H1 (cell line): ENCODE results near the gene SOX6. TPM values are rescaled to one million over a fixed set of nuclear protein-coding genes. Genes with fewer than 3 reads are reported as not detected.

Experiments
- ATF2 ChIP-seq: IDR thresholded peaks from 2 replicates; pipeline ENCODE4 v1.6.1; 2012; ENCODE audit warnings: low read length, inconsistent platforms
- BCL11A ChIP-seq, 2 experiments: IDR thresholded peaks; one replicate each; pipeline ENCODE4 v1.6.1; 2011; ENCODE audit warnings: low read depth in 2 of 2, low read length in 2 of 2, mild to moderate bottlenecking in 2 of 2
- MAFK ChIP-seq: IDR thresholded peaks from 2 replicates; pipeline ENCODE4 v1.6.1; 2012; ENCODE audit warnings: low read depth, mild to moderate bottlenecking, improper control_type of control experiment, low read length
- polyA plus RNA-seq, 7 experiments: library from polyadenylated mRNA; depleted of rRNA in 3 of 7; stranded (reverse) in 5 of 7; unstranded in 2 of 7; fragments of >200 nt in 5 of 7; fragments of 200-250 nt in 2 of 7; gene quantifications; 1 replicate in 5 of 7; 2 replicates in 1 of 7; 4 replicates in 1 of 7; pipeline versions ENCODE4 v1.2.1 to v1.2.3, GENCODE V29; 2011 to 2013; ENCODE audit warnings: missing spikeins in 2 of 7, mixed read lengths in 2 of 7
- total RNA-seq: library from RNA; stranded (reverse); fragmentation: NEBNext Ultra II Directional; extraction: Animal tissue kit (Norgen Biotek cat#: 25700); gene quantifications from 2 replicates; pipeline ENCODE4 v1.2.1, GENCODE V29; 2021

SOX6 gene
- total and polyA plus RNA-seq, 2 of the 8 experiments (the other 6 are each of a cell fraction or from before 2014, with no cell fraction given), result 0.09 TPM; not detected in 1

GRCh38 chr11:16012125-16012751 lies 344.1 kb downstream of the SOX6 start (continued):
- TF ChIP-seq ATF2 (no peak), MAFK (no peak), BCL11A (IDR thresholded peaks at IDR 0.05; ENCODE audit: low read depth in 2 of 2, low read length in 2 of 2) (no peak)
- TF ChIP-seq, all 59 proteins: peak for 0
